Inferior parietal cortex (tissue), 1 donor: ENCODE measurements around the gene CACNA1C.

Experiments used
- DNase-seq: peaks from one replicate; pipeline ENCODE4 v3.0.0-alpha.2; 2016; ENCODE audit errors: extremely low spot score

The CACNA1C gene

GRCh38 chr12:2359725-2360629, 307.2 kb downstream of the CACNA1C start:
- no peak for DNase-seq

GRCh38 chr12:2360630-2361170, 307.9 kb downstream of the CACNA1C start:
- no peak for DNase-seq

- DNase-seq, result no peak
Observed at GRCh38 chr12:2363836-2364609, 311.2 kb downstream of the CACNA1C start.

GRCh38 chr12:2364631-2365051, 311.9 kb downstream of the CACNA1C start:
- DNase-seq, result no peak

GRCh38 chr12:2366711-2367110, 313.9 kb downstream of the CACNA1C start:
- no peak for DNase-seq

GRCh38 chr12:2372178-2372577, 319.4 kb downstream of the CACNA1C start:
- no peak for DNase-seq

- DNase-seq, result no peak
Observed at GRCh38 chr12:2372735-2373134, 319.9 kb downstream of the CACNA1C start.

- DNase-seq, result no peak
Observed at GRCh38 chr12:2373307-2373706, 320.5 kb downstream of the CACNA1C start.

- DNase-seq, result no peak
Observed at GRCh38 chr12:2374092-2374906, 321.5 kb downstream of the CACNA1C start.

- no peak for DNase-seq
Observed at GRCh38 chr12:2375871-2376270, 323.1 kb downstream of the CACNA1C start.

GRCh38 chr12:2376908-2377657, 324.3 kb downstream of the CACNA1C start:
- no peak for DNase-seq

GRCh38 chr12:2378835-2379330, 326.1 kb downstream of the CACNA1C start:
- DNase-seq, result no peak

GRCh38 chr12:2380946-2381345, 328.2 kb downstream of the CACNA1C start:
- no peak for DNase-seq

GRCh38 chr12:2382370-2383155, 329.8 kb downstream of the CACNA1C start:
- DNase-seq, result no peak

GRCh38 chr12:2383325-2384028, 330.7 kb downstream of the CACNA1C start:
- no peak for DNase-seq

GRCh38 chr12:2384029-2384386, 331.2 kb downstream of the CACNA1C start:
- DNase-seq, result no peak

GRCh38 chr12:2384533-2385351, 332.0 kb downstream of the CACNA1C start:
- DNase-seq, result no peak

- DNase-seq, result no peak
Observed at GRCh38 chr12:2385529-2385928, 332.7 kb downstream of the CACNA1C start.
